HG02870 (cell line): ENCODE measurements around the gene PDCD1.
"Not testable (repeated sequence)": the region's sequence is repeated elsewhere in the genome, so short reads cannot be mapped to it uniquely, and the experiment has no call there.

Experiments used
- ATAC-seq: cut with Tn5 transposase; IDR thresholded peaks from one replicate; pipeline ENCODE4 v1.9.1; 2021; ENCODE audit warnings: mild to moderate bottlenecking, moderate library complexity; ENCODE audit not compliant: unreplicated experiment

Gene PDCD1

DNA sequence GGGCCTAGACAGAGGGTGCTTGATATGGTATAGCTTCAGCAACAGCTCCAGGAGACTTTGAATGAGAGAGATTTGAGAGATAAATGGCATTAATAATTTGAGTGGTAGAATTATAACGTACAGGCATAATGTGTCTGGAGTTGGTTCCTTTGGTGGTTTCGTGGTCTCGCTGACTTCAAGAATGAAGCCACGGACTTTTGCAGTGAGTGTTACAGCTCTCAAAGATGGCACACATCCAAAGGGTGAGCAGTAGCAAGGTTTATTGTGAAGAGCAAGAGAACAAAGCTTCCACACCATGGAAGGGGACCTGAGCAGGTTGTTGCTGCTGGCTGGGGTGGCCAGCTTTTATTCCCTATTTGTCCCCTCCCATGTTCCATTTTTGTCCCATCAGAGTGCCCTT lies 23.1 kb downstream of the PDCD1 start:
- ATAC-seq, result no peak

DNA sequence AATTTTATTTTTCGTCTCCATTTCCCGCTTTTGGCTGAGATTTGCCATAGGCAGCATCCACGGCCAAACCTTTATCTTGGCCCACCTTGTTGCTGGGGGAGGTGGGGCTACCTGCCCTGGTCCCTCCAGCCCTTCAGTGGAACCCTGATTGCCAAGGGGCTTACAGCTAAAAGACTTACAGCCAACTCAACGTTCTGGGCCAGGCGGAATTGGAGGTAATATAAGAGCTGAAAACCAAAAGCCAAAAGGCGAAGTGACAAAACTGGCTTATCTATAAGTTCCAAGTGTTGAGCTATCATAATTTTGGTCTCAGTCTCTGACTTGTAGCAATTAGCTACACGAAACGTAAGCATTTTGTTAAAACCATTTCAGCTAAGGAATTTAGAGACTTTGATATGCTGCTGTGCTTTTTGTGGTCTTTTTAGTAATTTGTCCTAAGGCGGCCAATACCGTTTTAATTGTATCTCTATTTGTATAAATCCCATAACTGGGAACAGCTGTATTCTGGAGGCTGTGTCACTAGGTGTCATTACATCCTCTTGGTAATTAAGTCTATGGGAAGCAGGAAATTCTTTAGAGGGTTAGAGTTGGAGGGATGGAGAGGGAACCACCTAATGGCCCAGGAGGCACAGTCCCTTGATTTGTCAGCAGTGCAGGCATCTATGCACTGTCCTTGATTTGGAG lies 24.0 kb downstream of the PDCD1 start:
- no peak for ATAC-seq

DNA sequence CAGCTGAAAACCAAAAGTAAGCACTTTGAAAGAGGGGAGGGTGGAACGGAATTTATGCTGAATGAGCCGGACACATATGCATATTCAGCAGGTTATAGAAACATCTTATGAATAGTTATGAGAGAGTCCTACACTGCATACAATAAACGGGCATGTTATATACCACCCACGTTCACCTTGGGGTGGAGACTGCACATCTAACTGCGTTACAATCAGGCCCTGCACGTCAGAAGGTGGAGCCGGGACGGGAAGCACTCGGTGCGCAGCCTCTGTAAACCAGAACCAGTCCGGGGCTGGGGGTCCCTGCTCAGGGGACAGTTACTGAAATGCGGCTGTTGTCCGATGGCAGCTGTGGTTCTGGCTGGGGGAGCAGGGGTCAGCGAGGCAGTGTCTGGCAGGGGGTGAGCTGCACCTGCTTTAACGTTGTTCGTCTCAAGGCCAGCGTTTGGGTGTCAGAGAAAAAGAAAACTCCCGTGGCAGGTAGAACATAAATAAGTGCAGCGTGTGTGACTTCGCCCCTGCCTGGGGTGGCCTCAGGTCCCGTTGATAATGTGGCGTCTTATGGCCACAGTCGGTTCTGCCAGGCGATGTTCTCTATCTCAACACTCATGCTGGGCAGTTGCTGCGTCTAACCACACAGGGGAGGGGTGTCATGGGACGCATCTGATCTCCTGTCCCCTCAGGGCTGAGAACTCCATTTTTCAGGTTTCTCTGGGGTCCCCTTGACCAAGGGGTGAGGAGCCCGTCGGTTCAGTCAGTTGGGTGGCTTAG lies 24.8 kb downstream of the PDCD1 start:
- ATAC-seq, result not testable (repeated sequence)

DNA sequence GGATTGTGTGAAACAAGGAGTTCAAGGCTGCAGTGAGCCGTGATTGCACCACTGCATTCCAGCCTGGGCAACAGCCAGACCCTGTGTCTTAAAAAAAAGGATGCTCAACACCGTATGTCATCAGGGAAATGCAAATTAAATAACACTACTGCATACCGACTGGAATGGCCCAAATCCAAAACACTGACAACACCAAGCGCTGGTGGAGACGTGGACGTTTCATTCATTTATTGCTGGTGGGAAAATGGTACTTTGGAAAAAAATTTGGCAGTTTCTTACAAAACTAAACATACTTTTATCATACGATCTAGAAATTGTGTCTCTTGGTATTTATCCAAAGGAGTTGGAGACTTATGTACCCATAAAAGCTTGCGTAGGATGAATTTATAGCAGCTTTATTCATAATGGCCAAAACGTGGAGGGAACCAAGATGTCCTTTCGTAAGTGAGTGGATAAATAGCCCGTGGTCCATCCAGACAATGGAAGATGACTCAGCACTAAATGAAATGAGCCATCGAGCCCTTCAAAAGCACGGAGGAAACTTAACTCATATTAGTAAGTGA lies 25.5 kb downstream of the PDCD1 start:
- ATAC-seq, result no peak

DNA sequence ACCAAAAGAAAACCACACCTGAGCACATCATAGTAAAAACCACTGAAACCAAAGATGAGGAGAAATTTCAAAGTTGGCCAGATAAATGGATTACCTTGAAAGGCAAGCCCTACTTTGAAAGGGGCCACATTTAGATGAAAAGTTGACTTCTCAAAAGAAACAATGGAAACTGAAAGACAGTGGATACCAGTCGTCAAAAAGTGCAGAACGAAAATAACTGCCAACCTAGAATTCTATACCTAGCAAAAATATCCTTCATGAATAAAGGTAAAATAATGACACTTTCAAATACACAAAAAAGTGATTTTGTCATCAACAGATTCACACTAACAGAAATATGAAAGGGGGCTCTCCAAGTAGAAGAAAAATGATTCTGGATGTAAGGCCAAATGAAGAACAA lies 31.3 kb downstream of the PDCD1 start:
- no peak for ATAC-seq

DNA sequence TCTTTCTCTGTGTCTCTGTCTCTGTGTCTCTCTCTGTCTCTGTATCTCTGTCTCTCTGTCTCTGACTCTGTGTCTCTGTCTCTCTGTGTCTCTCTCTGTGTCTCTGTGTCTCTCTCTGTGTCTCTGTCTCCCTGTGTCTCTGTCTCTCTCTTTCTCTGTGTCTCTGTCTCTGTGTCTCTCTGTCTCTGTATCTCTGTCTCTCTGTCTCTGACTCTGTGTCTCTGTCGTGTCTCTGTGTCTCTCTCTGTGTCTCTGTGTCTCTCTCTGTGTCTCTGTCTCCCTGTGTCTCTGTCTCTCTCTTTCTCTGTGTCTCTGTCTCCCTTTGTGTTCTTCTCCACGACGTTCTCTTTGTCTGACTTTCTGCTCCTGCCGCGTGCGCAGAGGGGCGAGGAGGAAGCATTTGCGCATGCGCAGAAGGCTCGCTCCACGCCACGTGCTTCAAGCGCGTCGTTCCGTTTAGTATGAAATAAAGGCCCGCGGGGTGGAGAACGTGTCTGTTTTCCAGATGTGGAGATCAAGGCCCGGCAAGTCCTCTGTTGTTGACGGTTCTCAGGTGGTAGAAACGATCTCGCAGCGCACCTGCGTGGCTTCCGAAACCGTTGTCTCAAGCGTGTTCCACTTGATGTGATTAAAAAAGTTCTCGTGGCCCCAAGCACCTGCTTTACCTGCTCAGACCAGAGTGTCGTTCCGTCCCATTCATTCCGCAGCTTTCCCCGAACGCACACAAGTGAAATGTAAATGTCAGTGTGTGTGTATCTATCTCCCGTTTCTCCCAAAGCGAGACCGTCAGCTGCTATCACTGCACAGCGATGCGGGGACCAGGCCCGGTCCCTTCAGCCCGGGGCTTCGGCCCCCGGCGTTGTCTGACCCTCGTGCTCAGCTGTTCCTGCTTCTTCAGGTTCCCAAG lies 34.9 kb downstream of the PDCD1 start:
- ATAC-seq, result not testable (repeated sequence)

DNA sequence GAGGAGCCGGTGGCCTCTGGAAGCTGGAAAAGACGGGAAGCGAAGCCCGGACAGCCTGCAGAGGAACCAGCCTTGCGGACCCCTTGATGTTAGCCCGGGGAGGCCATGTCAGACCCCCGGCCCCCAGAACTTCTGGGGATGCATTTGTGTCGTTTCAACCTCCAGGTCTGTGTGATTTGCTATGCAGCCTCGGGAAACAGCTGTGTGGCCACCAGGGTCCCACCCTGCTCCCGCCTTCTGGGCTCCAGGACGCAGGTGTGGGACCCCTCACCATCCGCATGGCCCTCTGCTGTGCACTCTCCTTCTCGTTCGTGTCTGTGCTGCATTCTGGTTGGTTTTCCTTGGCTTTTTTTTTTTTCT lies 36.5 kb downstream of the PDCD1 start:
- ATAC-seq, result no peak

DNA sequence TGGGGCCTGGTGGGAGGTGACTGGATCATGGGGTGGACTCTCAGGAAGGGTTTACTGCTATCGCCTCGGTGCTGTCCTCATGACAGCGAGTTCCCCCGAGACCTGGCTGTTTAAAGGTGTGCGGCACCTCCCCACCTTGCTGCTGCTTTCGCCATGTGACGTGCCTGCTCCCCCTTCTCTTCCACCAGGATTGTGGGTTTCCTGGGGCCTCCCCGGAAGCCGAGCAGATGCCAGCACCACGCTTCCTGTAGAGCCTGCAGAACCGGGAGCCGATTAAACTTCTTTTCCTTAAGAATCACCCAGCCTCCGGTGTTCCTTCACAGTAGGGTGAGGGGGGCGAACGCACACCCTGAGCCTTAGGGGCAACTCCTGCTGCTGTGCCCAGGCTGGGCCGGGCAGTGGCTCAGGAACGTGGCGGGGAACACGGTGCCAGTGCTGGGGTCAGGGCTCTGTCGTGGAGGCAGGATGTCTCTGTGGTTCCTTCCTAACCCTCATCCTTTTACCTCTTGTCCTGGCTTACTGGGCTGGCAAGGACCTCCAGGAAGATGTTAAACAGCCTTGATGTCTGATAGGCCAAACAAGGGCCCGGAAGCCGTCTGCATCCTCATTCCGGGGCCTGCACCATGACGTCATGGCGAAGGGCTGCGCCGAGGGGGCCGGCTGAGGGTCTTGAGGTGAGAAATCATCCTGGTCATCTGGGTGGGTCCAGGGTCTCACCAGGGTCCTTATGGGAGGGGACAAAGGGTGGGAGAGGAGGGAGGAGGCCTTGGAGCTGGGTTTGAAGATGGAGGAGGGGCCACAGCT lies 37.0 kb downstream of the PDCD1 start:
- ATAC-seq, result no peak

DNA sequence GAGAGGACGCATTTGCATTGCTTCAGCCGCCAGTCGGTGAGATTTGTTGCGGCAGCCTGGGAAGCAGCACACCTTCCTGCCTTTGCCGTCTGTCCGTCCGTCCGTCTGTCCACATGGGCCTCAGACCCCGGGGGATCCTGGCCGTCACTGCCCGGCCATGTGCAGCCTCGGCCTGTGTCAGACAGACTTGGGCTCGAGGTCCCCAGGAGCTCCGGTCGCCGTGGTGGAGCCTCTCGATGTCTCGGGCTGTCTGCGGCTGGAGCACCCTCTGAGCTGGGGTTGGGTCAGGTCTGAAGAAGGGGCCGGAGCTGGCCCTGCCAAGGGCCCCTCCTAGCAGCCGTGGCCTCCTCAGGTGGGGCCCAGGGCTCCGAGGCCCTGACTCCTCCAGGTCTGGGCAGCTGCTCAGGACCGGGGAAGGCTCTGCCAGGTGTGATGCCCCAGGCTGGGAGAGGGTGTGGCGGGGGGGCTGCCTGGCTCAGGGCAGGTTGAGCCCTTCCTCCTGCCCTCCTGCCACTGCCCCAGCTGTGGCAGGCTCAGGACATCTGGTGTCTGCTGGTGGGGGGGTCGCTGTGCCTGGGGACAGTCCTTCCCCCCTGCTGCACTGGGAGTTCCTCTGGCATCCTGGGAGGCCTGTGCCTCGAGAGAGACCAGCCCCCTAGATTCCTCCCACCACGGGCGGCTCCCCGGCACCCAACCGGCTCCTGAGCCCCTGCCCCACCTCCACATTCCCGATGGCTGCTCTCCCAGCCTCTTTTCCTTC lies 37.9 kb downstream of the PDCD1 start:
- no peak for ATAC-seq

DNA sequence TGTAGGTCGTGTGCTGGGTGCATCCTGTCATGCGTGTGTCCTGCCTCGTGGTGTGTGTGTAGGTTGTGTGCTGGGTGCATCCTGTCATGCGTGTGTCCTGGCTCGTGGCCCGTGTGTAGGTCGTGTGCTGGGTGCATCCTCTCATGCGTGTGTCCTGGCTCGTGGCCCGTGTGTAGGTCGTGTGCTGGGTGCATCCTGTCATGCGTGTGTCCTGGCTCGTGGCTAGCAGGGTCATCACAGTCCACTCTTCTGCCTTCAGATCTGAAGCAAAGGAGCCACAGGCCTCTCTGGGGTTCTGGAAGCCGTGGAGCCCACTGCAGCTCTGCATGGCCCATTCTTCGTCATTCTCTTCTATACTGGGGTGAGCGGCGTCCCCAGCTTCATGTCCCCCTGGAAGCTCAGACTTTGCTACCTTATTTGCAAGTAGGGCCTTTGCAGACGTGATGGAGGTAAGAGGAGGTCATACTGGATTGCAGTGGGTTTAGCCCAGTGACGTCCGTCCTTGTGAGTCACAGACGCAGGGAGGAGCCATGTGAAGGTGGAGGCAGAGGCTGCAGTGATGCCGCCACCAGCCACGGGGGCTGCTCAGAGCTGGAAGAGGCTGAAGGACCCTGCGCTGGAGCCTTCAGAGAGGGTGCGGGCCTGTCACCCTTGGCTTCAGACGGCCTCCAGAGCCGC lies 38.6 kb downstream of the PDCD1 start:
- not testable (repeated sequence) for ATAC-seq

DNA sequence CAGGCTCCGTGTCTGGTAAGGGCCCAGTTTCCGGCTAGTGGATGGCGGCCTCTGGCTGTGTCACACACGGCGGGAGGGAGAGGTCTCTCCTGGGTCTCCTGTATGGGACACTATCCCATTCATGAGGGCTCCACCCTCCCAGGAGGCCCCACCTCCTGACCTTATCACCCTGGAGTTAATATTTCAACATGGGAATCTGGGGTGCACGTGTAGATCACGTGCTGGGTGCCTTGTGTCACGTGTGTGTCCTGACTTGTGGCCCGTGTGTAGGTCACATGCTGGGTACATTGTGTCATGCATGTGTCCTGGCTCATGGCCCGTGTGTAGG lies 39.8 kb downstream of the PDCD1 start:
- ATAC-seq, result no peak

DNA sequence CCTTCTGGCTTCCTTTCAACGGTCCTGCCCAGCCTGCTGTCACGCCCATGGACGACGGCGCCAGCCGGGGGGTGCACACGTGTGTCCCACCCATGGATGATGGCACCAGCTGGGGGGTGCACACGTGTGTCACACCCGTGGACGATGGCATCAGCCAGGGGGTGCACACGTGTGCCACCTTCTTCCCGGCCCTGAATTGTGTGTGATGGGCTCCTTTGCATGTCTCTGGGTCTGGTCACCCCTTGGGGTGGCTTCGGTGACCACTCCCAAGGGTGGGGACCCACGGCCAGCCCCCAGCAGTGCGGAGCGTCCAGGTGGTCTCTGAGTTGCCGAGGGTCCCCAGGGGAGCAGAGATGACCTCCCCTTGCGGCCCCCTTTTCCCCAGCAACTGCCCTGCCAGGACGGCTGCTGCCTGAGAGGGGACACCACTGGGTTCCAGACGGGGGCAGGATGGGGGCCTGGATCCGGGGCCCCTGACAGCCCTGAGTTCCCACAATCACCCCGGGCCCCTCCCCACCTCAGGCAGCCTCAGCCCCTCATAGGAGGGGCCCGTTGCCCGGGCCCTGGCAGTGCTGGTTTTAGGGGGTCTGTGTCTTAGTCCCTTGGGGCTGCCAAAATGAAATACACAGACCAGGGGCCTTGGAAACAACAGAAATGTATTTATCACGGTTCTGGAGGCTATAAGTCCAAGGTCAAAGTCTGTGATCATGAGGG lies 40.3 kb downstream of the PDCD1 start:
- no peak for ATAC-seq

DNA sequence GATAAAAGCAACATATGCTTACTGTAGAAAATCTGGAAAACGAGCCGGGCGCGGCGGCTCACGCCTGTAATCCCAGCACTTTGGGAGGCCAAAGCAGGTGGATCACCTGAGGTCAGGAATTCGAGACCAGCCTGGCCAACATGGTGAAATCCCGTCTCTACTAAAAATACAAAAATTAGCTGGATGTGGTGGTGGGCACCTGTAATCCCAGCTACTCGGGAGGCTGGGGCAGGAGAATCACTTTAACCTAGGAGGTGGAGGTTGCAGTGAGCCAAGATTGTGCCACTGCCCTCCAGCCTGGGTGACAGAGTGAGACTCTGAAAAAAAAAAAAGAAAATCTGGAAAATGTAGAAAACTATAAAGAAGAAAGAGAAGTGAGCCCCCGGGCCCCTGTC lies 40.9 kb downstream of the PDCD1 start:
- not testable (repeated sequence) for ATAC-seq

DNA sequence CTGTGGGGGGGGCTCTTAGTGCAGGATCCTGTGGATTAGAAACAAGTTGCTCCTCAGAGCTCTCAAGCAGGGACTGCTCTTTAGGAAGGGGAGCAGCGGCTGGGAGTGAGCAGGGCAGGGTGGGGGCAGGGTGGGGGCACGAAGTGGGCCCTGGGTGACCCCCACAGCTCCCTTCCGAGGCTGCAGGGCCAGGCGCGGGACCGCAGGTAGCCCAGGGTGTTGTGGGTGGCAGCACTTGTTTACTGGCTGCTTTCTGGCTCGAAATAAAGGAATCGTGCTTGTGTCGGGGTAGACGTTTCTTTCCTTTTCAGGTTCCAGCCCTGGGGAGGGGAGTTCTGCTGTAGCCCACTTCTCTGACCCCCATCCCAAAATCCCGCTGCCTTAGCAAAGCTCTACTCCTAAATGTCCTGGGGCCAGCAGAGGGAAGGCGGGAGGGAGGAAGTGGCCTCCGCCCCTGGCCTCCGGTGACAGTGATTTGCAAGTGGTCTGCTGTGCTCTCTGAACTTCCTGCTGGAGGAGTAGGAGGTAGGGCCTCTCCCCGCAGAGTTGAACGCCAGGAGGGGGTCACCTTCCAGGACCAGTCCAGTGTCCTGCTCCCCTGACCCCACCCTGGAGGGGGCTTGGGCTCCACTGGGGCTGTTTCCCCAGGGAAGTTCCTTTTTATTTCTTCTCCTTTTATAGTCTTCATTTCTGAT lies 41.4 kb downstream of the PDCD1 start:
- no peak for ATAC-seq

DNA sequence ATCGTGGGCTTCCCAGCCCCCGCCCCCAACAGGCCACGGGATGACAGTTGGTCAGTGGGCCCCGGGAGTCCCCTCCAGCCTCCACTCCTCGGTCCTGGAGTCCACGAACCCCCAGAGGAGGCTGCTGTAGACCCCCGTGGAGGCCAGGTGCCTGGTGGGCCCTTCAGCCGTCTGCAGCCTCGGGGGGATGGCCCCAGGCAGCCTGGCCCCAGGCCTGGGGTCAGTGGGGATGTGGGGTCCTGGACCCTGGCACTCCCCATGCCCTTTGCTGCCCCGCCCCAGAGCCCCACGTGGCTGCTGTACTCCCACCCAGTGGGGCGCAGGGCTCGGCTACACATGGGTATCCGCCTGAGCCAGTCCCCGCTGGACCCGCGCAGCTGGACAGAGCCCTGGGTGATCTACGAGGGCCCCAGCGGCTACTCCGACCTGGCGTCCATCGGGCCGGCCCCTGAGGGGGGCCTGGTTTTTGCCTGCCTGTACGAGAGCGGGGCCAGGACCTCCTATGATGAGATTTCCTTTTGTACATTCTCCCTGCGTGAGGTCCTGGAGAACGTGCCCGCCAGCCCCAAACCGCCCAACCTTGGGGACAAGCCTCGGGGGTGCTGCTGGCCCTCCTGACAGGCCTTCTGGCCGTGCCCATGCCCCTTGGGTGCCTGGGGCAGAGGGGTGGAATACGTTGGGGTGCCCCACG lies 42.1 kb downstream of the PDCD1 start:
- no peak for ATAC-seq

DNA sequence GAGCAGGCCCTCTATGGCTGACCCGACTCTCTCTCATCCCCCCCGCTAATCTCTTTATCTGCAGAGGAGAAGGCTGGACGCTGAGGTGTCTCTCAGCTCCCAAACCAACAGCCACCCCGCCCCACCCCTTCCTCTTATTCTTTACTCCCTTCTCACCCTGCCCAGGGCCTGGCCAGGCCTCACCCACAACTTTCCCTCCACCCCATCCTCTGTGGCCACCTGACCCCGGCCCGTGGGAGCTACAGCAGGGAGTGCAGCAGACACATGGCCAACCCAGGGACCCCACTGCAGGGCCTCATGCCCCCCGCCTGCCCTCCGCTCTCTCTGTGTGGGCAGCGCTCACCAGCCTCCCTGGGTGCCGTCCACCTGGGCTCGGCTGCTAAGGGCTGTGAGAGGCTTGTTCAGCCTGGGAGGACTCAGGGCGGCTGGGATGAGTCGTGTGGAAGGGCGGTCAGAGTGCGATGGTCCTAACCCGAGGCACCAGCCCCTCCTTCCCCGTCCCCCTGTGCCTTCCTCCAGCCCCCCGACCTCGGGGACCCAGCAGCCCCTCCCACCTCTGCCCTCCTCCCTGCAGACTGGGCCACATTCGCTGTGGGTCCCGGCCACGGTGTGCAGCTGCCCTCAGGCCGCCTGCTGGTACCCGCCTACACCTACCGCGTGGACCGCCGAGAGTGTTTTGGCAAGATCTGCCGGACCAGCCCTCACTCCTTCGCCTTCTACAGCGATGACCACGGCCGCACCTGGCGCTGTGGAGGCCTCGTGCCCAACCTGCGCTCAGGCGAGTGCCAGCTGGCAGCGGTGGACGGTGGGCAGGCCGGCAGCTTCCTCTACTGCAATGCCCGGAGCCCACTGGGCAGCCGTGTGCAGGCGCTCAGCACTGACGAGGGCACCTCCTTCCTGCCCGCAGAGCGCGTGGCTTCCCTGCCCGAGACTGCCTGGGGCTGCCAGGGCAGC lies 42.9 kb downstream of the PDCD1 start:
- no peak for ATAC-seq
